HL-60 (cell line): ENCODE data around the gene SDK1.

ENCODE experiments used
- DNase-seq, 2 experiments: peaks; one replicate each; pipeline ENCODE4 v3.0.0-alpha.2; 2010 to 2020; ENCODE audit warnings: low read depth in 1 of 2, low spot score in 1 of 2
- H3K27ac ChIP-seq: fragments of 250-450 bp; sonication (Bioruptor Pico); replicated peaks from 2 replicates; pipeline ENCODE4 v1.5.1; 2020; ENCODE audit warnings: mild to moderate bottlenecking, moderate library complexity
- H3K27me3 ChIP-seq: fragments of 250-450 bp; sonication (Bioruptor Pico); 2 replicates; pipeline ENCODE4 v1.5.1; 2021; ENCODE audit warnings: mild to moderate bottlenecking, moderate library complexity; ENCODE audit not compliant: insufficient read depth, poor library complexity, severe bottlenecking
- H3K4me3 ChIP-seq: replicated peaks from 2 replicates; pipeline ENCODE4 v1.5.1; 2011; ENCODE audit warnings: mild to moderate bottlenecking, control low read depth, low read length; ENCODE audit not compliant: insufficient read depth
- CTCF ChIP-seq: IDR thresholded peaks from one replicate; pipeline ENCODE4 v1.5.1; 2011; ENCODE audit warnings: low read length, control low read depth, inconsistent platforms; ENCODE audit not compliant: insufficient read depth
- GABPA ChIP-seq: IDR thresholded peaks from 2 replicates; pipeline ENCODE4 v1.6.1; 2012; ENCODE audit warnings: low read depth
- POLR2AphosphoS5 ChIP-seq: IDR thresholded peaks from 2 replicates; pipeline ENCODE4 v1.6.1; 2012; ENCODE audit warnings: low read depth
- REST ChIP-seq: IDR thresholded peaks from 2 replicates; pipeline ENCODE4 v1.6.1; 2012; ENCODE audit warnings: low read depth; ENCODE audit not compliant: insufficient replicate concordance
- SPI1 ChIP-seq: IDR thresholded peaks from 2 replicates; pipeline ENCODE4 v1.6.1; 2012; ENCODE audit warnings: low read depth, mild to moderate bottlenecking, borderline replicate concordance

The SDK1 gene

GRCh38 chr7:3710531-3710930, 409.5 kb downstream of the SDK1 start:
- no peak overlapping the region for H3K27ac ChIP-seq
- H3K4me3 ChIP-seq = no peak overlapping the region
- TF ChIP-seq REST (no peak), CTCF (no peak), POLR2AphosphoS5 (no peak), GABPA (no peak), SPI1 (no peak)
- DNase-seq = no peak
- H3K27me3 ChIP-seq = no peaks in the 10 kb centered on the region

- H3K27ac ChIP-seq = no peak overlapping the region
- no peak overlapping the region for H3K4me3 ChIP-seq
- H3K27me3 ChIP-seq = no peaks in the 10 kb centered on the region
- DNase-seq = no peak
- TF ChIP-seq GABPA (no peak), REST (no peak)
Measured at GRCh38 chr7:3712841-3713240, 411.8 kb downstream of the SDK1 start.

GRCh38 chr7:3721422-3721821, 420.4 kb downstream of the SDK1 start:
- DNase-seq = no peak
- TF ChIP-seq SPI1 (no peak), CTCF (no peak), GABPA (no peak)
- Histone ChIP-seq H3K4me3 (no peak overlapping the region), H3K27ac (no peak overlapping the region), H3K27me3 (no peaks in the 10 kb centered on the region)

GRCh38 chr7:3722396-3722922, 421.4 kb downstream of the SDK1 start:
- H3K4me3 ChIP-seq = no peak overlapping the region

More at GRCh38 chr7:3722396-3722922, 421.4 kb downstream of the SDK1 start:
- Histone ChIP-seq H3K27ac (no peak overlapping the region), H3K27me3 (no peaks in the 10 kb centered on the region)
- no peak for DNase-seq
- TF ChIP-seq CTCF (no peak), POLR2AphosphoS5 (no peak), REST (no peak), SPI1 (no peak), GABPA (no peak)
